GM23338 (cell line): ENCODE results near the gene ZDHHC4.

Experiments
- CREB1 ChIP-seq: fragments of 250-450 bp; sonication (Bioruptor Pico); IDR thresholded peaks from 2 replicates; pipeline ENCODE4 v1.5.0; 2020; ENCODE audit warnings: low read depth, mild to moderate bottlenecking, moderate library complexity
- CTCF ChIP-seq, 2 experiments: fragments of 200-600 bp in 1 of 2; sonication (generic) in 1 of 2; conservative IDR thresholded peaks; 2 replicates each; pipeline versions ENCODE4 v1.5.1 to v1.6.1; 2016 to 2017; ENCODE audit warnings: antibody characterized with exemption in 2 of 2, low read depth in 2 of 2, mild to moderate bottlenecking in 2 of 2, moderate library complexity in 1 of 2
- EZH2 ChIP-seq: fragments of 200-600 bp; sonication (generic); IDR thresholded peaks from one replicate; pipeline ENCODE4 v1.8.0; 2017; ENCODE audit warnings: antibody characterized with exemption, mild to moderate bottlenecking, low read depth; ENCODE audit not compliant: unreplicated experiment
- REST ChIP-seq: IDR thresholded peaks from one replicate; pipeline ENCODE4 v1.6.1; 2018; ENCODE audit warnings: antibody characterized with exemption; ENCODE audit not compliant: unreplicated experiment
- ZNF331 ChIP-seq: fragments of 250-450 bp; sonication (Bioruptor Pico); IDR thresholded peaks from 2 replicates; pipeline ENCODE4 v1.5.0; 2020; ENCODE audit warnings: low read depth, mild to moderate bottlenecking, moderate library complexity

DNA sequence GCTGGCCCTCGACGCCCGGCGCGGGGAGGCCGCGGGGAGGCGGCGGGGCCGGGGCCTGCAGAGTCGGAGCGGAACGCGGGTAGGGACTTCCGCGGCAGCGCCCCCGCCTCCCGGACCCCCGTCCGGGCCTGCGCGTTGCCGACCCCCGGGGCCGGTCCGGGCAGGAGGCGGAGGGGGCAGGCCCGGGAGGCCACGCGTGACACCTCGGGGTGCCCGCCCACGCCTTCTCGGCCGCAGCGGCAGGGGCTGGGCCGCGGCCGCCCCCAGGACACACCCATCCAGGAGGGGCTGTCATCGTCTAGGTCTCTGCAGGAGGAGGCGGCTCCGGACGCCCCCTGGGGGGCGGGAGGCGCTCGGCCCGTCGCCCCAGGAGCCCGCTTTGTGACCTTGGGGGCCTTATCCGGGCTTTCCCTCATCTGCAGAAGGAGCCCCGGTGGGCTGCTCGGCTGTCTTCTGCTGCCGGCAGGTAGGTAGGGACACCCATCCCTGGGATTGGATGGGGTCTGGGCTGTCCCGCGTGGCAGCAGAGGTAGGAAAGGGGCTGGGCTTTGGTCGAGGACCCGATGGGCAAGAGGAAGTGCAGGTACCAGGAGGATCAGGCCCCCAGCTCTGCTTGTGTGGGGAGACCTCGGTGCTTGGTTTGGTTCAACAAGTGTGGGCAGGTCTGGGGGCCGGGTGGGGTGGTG lies 60.4 kb downstream of the ZDHHC4 start:
- peak; percentile 20 to 44; a peak in 3 of 4 replicates for TF ChIP-seq CTCF (conservative IDR thresholded peaks at IDR 0.05; ENCODE audit: low read depth in 2 of 2)
- no peak for TF ChIP-seq EZH2
- no peak for TF ChIP-seq REST
- no peak for TF ChIP-seq ZNF331 (CRISPR knock-in tag)
- TF ChIP-seq CREB1, result no peak
